Superior temporal gyrus (tissue), 1 donor: ENCODE results near the gene SYTL2.
A peak's percentile ranks its signal among the peaks of the same experiment; 100 is the strongest.
"Not testable (repeated sequence)": the region's sequence is repeated elsewhere in the genome, so short reads cannot be mapped to it uniquely, and the experiment has no call there.

ENCODE experiments used
- DNase-seq: peaks from one replicate; pipeline ENCODE4 v3.0.0-alpha.2; 2016; ENCODE audit errors: extremely low spot score

The SYTL2 gene, protein sequence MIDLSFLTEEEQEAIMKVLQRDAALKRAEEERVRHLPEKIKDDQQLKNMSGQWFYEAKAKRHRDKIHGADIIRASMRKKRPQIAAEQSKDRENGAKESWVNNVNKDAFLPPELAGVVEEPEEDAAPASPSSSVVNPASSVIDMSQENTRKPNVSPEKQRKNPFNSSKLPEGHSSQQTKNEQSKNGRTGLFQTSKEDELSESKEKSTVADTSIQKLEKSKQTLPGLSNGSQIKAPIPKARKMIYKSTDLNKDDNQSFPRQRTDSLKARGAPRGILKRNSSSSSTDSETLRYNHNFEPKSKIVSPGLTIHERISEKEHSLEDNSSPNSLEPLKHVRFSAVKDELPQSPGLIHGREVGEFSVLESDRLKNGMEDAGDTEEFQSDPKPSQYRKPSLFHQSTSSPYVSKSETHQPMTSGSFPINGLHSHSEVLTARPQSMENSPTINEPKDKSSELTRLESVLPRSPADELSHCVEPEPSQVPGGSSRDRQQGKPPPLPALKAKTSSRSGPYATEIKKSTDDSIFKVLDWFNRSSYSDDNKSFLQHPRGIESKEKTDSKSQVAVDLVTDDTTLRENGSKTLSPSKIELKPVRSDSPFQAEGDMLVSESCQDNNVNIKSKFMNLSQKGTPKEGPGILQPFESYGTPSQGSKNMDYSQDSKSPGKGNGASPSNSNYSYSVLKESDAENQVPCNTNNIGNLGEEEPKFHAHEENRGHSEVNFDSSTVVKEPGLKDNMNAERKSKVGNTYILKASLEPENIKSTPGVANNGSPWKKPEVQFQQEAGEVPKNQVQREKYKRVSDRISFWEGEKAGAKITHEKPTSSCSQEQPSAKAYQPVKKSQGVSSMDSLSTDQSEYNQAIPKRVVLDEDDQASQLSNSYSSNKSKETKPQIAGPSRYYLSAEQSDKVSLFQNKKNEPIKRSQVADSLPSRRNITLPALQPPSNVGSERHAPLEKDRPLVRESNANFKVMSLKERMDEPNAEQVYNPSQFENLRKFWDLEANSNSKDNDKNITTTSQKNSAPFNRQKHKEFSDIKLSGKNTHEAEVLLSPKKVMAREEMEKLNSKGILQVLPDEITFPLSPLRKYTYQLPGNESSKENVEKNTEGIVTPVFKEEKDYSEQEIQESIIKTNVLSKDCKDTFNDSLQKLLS (N-terminal part only)

DNA sequence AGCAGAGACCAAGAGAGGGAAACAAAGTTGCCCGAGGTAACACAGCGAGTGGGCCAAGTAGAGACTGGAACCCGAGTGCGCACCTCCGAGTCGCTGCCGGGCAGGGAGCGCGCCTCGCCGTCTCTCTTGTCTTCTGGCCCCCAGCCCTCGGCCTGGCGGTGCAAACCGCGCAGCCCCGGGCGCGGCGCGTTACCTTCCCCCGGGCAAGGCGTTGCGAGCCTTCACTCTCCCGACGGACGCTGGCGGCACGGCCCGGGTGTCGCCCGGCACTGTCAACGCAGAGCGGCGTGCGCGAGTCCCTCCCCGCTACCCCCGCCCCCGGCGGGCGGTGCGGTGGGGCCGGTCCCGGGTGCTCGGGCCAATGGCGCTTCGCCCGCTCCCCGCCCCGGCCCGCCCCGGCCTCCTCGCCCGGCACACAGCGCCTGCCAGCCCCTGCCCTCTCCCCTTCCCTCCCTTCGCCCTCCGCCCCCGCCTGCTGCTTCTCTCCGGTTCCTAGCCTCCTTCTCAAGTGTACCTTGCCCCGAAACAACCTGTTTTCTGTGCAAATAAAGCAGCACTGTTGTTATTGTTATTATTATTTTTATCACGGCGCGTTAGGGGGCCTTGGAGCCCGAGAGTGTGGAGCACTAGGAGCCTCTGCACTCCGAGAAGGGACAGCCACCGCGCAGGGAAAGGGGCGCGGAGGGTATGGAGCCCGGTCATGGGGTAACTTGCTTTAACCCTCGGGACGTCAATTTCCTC is at the start of gene SYTL2:
Gene SYTL2 (minus strand): TSS at position 271 of the 741 bp plus-strand sequence. CDS start 53,416 bp downstream, outside the sequence.
- DNase-seq: peak; percentile 76

GRCh38 chr11:85859541-85859940 is 48.6 kb upstream of the SYTL2 start:
- DNase-seq: not testable (repeated sequence)

- DNase-seq: no peak
These were observed 46.2 kb upstream of the SYTL2 start for GRCh38 chr11:85857098-85857497.

DNA sequence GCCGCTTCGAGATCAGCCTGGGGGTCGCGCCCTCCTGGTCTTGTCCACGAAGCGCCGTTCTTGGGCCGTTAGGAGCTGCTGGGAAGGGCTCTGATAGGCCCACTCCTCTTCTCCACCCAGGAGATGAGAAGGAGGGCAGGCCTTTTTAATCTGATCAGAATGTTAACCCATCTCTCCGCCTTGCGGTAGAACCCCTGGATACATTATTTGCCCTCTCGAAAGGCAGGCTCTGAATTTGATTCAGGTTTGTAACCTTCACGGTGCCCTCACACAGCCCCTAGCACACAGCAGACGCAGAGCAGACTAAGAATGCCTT is 44.4 kb upstream of the SYTL2 start, which contains the start of gene CCDC83:
Gene CCDC83 (plus strand): TSS at position 43 of the 316 bp plus-strand sequence. CDS start 9,741 bp downstream, outside the sequence.
- no peak for DNase-seq

DNA sequence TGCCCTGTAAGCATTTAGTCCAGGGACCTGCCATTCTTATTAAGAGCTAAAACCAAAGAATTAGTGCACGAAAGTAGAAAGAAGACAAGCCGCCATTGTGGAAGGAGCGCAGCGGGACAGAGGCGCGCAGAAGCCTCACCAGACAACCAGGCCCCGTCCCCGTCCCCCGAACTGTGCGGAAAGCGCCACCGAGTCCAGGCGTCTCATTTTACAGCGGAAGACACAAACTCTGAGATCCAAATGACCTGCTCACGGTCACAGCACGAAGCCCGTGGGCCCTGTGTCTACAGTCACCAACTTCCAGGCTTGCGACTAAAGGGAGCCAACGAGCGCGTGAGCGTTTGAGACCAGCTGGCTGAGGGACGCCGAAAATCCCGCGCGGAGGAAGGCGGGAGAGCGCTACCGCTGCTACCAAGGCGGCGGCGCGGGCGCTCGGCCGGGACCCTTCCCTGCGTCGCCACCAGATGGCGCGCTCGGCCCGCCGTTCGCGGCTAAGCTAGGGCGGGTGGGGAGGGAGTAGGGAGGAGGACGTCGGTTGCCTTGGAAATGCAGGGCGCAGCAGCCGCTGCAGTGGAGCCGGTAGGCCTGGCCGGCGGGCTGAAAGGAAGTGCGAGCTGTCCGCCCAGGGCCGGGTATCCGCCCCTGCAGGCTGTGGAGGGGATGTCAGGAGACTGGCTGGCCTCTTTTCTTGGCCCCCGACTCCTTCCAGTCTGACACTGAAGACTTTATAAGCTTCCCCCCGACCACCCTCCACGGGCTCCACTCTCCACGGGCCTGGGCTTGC is 43.8 kb upstream of the SYTL2 start:
- DNase-seq: peak; percentile 86

DNA sequence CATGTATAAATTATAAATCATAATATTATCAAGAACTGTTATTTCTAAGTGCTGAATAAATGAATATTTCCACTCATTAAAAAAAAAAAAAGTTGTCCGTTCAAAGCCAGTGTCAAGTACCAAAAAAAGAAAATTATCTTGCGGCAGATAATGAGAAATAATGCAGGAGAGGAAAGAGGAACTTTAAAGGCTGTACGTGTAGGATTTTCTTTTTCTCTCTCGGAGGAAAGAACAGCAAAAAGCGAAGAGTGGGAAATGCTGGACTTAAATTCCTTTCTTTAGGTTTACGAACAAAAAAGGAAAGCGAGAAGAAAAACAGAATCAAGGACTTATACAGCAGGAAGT is 43.2 kb upstream of the SYTL2 start:
- no peak for DNase-seq

DNA sequence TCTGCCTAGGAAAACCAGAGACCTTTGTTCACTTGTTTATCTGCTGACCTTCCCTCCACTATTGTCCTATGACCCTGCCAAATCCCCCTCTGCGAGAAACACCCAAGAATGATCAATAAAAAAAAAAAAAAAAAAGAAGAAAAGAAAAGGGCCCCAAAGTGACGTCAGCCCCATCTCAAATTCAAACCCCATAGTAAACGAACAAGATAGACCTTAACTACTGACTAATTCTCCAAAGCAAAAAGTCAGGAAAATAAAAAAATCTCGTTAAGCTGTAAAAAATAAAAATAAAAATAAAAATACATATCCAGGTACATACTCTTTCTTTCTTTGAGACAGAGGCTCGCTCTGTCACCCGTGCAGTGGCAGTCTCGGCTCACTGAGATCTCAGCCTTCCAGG is 42.6 kb upstream of the SYTL2 start:
- not testable (repeated sequence) for DNase-seq

DNA sequence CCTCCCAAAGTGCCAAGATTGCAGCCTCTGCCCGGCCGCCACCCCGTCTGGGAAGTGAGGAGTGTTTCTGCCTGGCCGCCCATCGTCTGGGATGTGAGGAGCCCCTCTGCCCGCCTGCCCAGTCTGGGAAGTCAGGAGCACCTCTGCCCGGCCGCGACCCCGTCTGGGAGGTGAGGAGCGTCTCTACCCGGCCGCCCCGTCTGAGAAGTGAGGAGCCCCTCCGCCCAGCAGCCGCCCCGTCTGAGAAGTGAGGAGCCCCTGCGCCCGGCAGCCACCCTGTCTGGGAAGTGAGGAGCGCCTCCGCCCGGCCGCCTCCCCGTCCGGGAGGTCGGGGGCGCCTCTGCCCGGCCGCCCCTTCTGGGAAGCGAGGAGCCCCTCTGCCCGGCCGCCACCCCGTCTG is 41.8 kb upstream of the SYTL2 start:
- DNase-seq: not testable (repeated sequence)

- no peak for DNase-seq
These were observed 37.6 kb upstream of the SYTL2 start for GRCh38 chr11:85848556-85848955.

- DNase-seq: no peak
These were observed 37.1 kb upstream of the SYTL2 start for GRCh38 chr11:85848006-85848405.

- DNase-seq: no peak
These were observed 36.5 kb upstream of the SYTL2 start for GRCh38 chr11:85847436-85847835.

DNA sequence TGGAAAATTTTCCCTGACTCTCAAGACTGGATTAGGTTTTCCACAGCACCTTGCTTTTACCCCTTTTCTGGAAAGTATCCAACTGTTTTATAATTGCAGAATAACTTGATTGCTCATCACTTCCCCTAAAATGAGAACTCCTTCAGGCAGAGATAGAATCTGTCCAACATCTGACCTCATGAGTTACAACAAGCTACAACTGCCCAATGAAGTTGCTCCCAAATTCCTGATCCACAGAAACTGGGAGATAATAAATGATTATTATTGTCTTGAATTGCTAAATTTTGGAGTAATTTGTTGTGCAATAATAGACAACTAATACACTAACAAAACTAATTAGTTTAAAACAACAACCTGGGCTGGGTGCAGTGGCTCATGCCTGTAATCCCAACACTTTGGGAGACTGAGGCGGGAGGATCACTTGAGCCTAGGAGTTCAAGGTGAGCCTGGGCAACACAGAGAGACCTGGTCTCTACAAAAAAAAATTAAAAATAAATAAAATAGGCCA is 34.2 kb upstream of the SYTL2 start:
- DNase-seq: no peak

DNA sequence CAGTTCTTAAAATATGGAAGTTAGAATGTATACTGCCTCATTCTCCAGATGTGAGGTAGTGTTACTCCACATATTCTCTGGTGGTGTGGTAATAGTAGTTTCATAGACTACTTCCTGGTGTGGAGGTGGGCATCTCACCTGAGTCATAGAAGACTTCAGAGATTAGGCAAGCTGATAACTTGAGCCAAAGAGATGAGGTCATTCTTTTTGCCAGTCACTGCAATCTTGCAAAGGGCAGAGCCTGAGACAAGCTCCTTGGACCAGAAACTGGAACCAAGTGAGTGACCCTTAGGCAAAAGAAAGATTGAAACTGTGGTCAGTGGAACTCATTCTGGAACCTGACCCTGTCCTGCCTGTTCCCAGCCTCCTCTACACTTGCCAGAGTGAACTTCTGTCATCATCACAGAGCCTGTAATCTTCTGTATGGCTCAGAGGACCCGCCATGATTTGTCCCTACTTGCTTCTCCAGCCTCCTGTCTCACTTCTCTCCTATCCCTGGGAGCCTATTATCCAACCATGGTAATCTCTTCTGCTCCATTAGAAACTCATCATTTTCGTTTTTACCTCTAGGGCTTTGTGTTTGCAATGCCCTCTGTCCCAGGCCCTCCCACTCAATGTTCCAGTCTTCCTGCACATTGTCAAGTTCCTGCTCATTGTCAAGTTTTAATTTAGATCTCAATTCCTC is 33.6 kb upstream of the SYTL2 start:
- no peak for DNase-seq

DNA sequence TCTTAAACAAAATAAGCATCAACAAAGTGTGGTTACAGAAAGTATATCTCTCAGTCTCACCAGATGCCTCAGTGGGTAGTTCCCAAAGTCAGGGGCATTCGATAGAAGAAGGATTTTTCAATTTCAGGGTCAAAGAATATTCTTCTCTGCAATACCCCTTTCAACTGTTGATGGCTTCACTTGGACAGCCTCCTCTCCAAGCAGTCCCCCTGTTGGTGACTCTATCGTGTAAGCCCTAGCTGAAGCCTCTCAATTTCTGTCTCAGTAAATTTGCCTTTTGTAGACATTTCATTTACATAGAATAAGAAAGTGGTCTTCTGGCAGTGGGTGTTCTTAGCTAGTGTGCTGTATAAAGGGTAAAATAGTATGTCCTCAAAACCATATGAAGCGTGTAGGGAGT is 33.0 kb upstream of the SYTL2 start:
- DNase-seq: no peak

- DNase-seq: not testable (repeated sequence)
These were observed 30.0 kb upstream of the SYTL2 start for GRCh38 chr11:85840932-85841331.

GRCh38 chr11:85835729-85836128 is 24.8 kb upstream of the SYTL2 start:
- DNase-seq: no peak

GRCh38 chr11:85835263-85835662 is 24.3 kb upstream of the SYTL2 start:
- no peak for DNase-seq

DNA sequence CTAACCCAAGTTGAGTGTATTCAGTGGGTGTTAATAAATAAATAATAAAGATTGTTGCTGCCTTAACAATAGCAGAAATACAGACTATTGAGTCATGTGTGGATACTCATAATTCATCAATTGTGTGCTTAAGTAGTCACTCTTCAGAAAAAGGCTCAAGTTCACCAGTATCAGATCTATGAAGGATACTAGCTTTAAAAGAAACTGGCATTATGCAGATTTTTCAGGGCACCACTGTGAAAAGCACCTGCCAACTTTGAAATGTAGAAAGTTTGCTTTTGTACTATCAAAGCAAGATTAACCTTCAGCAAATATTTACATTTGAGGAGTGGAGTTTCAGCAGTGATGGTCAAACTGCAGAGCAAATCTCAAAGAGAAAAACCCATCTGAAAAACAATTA is 20.1 kb upstream of the SYTL2 start:
- DNase-seq: no peak

- no peak for DNase-seq
These were observed 18.2 kb upstream of the SYTL2 start for GRCh38 chr11:85829172-85829571.

GRCh38 chr11:85828640-85828978 is 17.7 kb upstream of the SYTL2 start:
- DNase-seq: no peak
